ENCODE results near the gene ZNF197. TPM values are rescaled to one million over a fixed set of nuclear protein-coding genes. Genes with fewer than 3 reads are reported as not detected.

ZNF197 gene
- total and polyA plus RNA-seq, 10 of the 15 experiments (the other 5 are each of a cell fraction or from before 2014, with no cell fraction given): 3.2 to 16.6 (median 9.7) TPM

DNA sequence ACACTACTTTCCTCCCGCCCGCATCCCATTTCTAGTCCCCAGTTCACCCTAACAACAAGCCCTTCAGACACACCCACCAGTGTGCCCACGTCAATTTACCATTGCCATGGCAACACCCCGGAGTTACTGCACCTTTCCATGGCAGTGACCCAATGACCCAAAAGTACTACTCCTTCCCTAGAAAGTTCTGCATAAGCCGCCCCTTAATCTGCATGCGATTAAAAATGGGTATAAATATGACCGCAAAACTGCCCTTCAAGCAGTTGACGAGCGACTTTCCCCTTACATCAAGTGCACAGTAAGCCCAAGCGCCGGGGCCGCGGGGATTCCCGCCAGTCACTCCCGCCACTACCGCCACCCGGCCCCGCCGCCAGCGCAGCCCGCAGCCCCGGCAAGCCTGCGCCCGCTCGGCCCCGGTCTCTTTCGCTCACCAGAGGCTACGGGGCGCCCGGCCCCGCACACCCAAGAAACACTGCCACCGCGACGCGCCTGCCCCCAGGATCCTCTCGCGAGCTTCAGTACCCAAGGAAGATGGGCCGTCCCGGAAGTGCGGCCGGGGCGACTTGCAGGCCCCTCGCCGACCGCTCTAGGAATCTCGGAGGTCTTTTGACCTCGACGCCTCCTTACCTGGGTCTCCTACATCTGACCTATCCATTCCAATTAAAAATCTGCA lies 60.4 kb downstream of the ZNF197 start (continued):
- TF ChIP-seq, protein P1, sequence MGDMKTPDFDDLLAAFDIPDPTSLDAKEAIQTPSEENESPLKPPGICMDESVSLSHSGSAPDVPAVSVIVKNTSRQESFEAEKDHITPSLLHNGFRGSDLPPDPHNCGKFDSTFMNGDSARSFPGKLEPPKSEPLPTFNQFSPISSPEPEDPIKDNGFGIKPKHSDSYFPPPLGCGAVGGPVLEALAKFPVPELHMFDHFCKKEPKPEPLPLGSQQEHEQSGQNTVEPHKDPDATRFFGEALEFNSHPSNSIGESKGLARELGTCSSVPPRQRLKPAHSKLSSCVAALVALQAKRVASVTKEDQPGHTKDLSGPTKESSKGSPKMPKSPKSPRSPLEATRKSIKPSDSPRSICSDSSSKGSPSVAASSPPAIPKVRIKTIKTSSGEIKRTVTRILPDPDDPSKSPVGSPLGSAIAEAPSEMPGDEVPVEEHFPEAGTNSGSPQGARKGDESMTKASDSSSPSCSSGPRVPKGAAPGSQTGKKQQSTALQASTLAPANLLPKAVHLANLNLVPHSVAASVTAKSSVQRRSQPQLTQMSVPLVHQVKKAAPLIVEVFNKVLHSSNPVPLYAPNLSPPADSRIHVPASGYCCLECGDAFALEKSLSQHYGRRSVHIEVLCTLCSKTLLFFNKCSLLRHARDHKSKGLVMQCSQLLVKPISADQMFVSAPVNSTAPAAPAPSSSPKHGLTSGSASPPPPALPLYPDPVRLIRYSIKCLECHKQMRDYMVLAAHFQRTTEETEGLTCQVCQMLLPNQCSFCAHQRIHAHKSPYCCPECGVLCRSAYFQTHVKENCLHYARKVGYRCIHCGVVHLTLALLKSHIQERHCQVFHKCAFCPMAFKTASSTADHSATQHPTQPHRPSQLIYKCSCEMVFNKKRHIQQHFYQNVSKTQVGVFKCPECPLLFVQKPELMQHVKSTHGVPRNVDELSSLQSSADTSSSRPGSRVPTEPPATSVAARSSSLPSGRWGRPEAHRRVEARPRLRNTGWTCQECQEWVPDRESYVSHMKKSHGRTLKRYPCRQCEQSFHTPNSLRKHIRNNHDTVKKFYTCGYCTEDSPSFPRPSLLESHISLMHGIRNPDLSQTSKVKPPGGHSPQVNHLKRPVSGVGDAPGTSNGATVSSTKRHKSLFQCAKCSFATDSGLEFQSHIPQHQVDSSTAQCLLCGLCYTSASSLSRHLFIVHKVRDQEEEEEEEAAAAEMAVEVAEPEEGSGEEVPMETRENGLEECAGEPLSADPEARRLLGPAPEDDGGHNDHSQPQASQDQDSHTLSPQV (IDR thresholded peaks at IDR 0.05): no peak
- no peak for TF ChIP-seq SMAD5 (IDR thresholded peaks at IDR 0.05; ENCODE audit: low read depth)
- no peak for TF ChIP-seq STAT3 (IDR thresholded peaks at IDR 0.05; ENCODE audit: low read depth, low read length)
- no peak for TF ChIP-seq MEF2A (IDR thresholded peaks at IDR 0.05; ENCODE audit: insufficient read depth, low read depth, low read length)
- TF ChIP-seq HDAC6 (IDR thresholded peaks at IDR 0.05; ENCODE audit: unreplicated experiment): no peak
- TF ChIP-seq CBX3 (IDR thresholded peaks at IDR 0.05; ENCODE audit: borderline replicate concordance, low read depth): no peak
- TF ChIP-seq, protein P2, sequence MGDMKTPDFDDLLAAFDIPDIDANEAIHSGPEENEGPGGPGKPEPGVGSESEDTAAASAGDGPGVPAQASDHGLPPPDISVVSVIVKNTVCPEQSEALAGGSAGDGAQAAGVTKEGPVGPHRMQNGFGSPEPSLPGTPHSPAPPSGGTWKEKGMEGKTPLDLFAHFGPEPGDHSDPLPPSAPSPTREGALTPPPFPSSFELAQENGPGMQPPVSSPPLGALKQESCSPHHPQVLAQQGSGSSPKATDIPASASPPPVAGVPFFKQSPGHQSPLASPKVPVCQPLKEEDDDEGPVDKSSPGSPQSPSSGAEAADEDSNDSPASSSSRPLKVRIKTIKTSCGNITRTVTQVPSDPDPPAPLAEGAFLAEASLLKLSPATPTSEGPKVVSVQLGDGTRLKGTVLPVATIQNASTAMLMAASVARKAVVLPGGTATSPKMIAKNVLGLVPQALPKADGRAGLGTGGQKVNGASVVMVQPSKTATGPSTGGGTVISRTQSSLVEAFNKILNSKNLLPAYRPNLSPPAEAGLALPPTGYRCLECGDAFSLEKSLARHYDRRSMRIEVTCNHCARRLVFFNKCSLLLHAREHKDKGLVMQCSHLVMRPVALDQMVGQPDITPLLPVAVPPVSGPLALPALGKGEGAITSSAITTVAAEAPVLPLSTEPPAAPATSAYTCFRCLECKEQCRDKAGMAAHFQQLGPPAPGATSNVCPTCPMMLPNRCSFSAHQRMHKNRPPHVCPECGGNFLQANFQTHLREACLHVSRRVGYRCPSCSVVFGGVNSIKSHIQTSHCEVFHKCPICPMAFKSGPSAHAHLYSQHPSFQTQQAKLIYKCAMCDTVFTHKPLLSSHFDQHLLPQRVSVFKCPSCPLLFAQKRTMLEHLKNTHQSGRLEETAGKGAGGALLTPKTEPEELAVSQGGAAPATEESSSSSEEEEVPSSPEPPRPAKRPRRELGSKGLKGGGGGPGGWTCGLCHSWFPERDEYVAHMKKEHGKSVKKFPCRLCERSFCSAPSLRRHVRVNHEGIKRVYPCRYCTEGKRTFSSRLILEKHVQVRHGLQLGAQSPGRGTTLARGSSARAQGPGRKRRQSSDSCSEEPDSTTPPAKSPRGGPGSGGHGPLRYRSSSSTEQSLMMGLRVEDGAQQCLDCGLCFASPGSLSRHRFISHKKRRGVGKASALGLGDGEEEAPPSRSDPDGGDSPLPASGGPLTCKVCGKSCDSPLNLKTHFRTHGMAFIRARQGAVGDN (IDR thresholded peaks at IDR 0.05): peak; percentile 56
- TF ChIP-seq IKZF1 (conservative IDR thresholded peaks at IDR 0.05): peak; percentile 71
- TF ChIP-seq POLR2A (IDR thresholded peaks at IDR 0.05; ENCODE audit: low read depth, low read length): peak; percentile 80
- TF ChIP-seq MXI1 (IDR thresholded peaks at IDR 0.05; ENCODE audit: low read depth, low read length): no peak; the same call in 1 of the 2 replicates
- TF ChIP-seq MTA3 (IDR thresholded peaks at IDR 0.05; ENCODE audit: borderline replicate concordance, low read length): no peak
- TF ChIP-seq YY1 (IDR thresholded peaks at IDR 0.05; ENCODE audit: low read depth, low read length): peak; percentile 70
- TF ChIP-seq, protein P3, sequence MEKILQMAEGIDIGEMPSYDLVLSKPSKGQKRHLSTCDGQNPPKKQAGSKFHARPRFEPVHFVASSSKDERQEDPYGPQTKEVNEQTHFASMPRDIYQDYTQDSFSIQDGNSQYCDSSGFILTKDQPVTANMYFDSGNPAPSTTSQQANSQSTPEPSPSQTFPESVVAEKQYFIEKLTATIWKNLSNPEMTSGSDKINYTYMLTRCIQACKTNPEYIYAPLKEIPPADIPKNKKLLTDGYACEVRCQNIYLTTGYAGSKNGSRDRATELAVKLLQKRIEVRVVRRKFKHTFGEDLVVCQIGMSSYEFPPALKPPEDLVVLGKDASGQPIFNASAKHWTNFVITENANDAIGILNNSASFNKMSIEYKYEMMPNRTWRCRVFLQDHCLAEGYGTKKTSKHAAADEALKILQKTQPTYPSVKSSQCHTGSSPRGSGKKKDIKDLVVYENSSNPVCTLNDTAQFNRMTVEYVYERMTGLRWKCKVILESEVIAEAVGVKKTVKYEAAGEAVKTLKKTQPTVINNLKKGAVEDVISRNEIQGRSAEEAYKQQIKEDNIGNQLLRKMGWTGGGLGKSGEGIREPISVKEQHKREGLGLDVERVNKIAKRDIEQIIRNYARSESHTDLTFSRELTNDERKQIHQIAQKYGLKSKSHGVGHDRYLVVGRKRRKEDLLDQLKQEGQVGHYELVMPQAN (conservative IDR thresholded peaks at IDR 0.05): peak; percentile 88
- no peak for TF ChIP-seq EZH2 (IDR thresholded peaks at IDR 0.05; ENCODE audit: borderline replicate concordance, control insufficient read depth, low read depth, low read length)
- TF ChIP-seq NBN (IDR thresholded peaks at IDR 0.05): no peak
- TF ChIP-seq RB1 (IDR thresholded peaks at IDR 0.05; ENCODE audit: borderline replicate concordance): peak; percentile 59; the same call in 1 of the 2 replicates
- TF ChIP-seq SIX5 (IDR thresholded peaks at IDR 0.05; ENCODE audit: low read depth, low read length, severe bottlenecking): peak; percentile 14
- TF ChIP-seq ZSCAN29 (IDR thresholded peaks at IDR 0.05): no peak
- peak; percentile 40; the same call in 1 of the 2 replicates for TF ChIP-seq DPF2 (IDR thresholded peaks at IDR 0.05)
- no peak for TF ChIP-seq FOS (IDR thresholded peaks at IDR 0.05; ENCODE audit: borderline replicate concordance, extremely low read depth, insufficient read length)
- no peak for TF ChIP-seq SUZ12 (IDR thresholded peaks at IDR 0.05; ENCODE audit: unreplicated experiment)
- TF ChIP-seq SP1 (IDR thresholded peaks at IDR 0.05; ENCODE audit: low read depth, low read length): no peak
- TF ChIP-seq NR2F1 (conservative IDR thresholded peaks at IDR 0.05): peak; percentile 70

All from GM12878 (cell line).